Neuron (in vitro differentiated cells): Measurements from ENCODE around the gene PRKACA.

Source experiments
- H2AFZ ChIP-seq: one replicate; pipeline ENCODE4 v1.6.1; 2013; ENCODE audit warnings: low read depth, mild to moderate bottlenecking, inconsistent platforms, low read length, moderate library complexity
- H3K27me3 ChIP-seq: one replicate; pipeline ENCODE4 v1.6.1; 2013; ENCODE audit warnings: low read length; ENCODE audit not compliant: insufficient read depth
- H3K36me3 ChIP-seq: one replicate; pipeline ENCODE4 v1.6.1; 2013; ENCODE audit warnings: low read length; ENCODE audit not compliant: insufficient read depth
- H3K4me1 ChIP-seq: one replicate; pipeline ENCODE4 v1.6.1; 2013; ENCODE audit warnings: low read length; ENCODE audit not compliant: insufficient read depth
- H3K4me3 ChIP-seq: 2 replicates; pipeline ENCODE4 v1.5.1; 2013; ENCODE audit warnings: mild to moderate bottlenecking, low read length, moderate library complexity
- H3K9me3 ChIP-seq: one replicate; pipeline ENCODE4 v1.6.1; 2013; ENCODE audit warnings: low read length

PRKACA gene

DNA sequence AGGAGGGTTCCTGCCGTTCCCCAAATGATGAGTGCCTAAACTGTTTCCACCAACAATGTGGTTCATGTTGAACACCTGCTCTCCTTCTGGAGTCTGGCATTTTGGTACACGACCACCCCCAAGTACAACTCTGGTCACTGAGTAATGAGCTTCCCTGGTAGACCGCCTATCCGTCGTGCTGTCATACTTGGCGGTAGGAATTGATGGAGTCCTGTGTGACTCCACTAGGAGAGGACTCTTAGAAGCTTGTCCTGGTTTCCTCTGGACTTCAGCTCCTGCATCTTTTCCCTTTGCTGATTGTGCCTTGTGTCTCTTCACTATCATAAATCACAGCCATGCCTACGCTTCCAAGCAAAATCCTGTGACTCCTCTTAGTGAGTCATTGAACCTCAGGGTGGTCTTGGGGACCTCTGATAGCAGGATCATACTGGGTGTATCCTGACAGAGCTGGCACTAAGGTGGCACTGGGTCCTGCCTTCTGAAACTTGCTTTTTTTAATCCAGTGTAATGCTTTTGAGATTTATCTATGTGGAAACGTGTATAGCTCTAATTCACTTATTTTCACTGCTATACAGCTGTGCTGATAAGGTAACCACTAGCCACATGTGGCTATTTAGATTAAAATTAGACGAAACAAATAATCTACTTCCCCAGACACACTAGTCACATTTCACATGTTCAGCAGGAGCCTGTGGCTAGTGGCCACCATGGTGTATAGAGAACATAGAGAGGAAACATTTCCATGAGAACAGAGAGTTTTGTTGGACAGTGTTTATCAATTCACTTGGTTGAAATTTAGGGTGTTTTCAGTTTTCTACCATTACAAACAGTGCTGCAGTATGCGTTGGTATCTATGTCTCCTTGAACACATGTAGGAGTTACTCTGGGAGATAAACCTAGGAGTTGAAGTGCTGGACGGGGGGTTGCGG is 25.0 kb upstream of the PRKACA start:
- H3K9me3 ChIP-seq = no peaks in the 10 kb centered on the region
- H3K4me3 ChIP-seq = no peak overlapping the region
- H3K27me3 ChIP-seq = no peaks in the 10 kb centered on the region
- H3K36me3 ChIP-seq = no peaks in the 10 kb centered on the region
- no peak overlapping the region for H2AFZ ChIP-seq
- H3K4me1 ChIP-seq = peaks cover 19% of the 10 kb centered on the region

DNA sequence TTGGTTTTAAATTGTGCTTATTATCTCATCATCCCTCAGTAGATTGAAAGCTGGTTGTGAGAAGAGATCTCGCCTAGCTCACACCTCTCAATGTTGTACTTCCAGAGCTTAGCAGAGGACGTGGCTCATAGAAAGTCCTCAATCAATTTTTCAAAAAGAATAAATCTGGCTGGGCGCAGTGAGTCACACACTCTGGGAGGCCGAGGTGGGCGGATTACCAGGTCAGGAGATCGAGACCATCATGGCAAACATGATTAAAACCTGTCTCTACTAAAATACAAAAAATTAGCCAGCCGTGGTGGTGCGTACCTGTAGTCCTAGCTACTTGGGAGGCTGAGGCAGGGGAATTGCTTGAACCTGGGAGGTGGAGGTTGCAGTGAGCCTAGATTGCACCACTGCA is 23.5 kb upstream of the PRKACA start:
- Histone ChIP-seq H3K27me3 (no peaks in the 10 kb centered on the region), H3K4me3 (no peak overlapping the region), H3K36me3 (no peaks in the 10 kb centered on the region), H2AFZ (no peak overlapping the region), H3K4me1 (peaks cover 19% of the 10 kb centered on the region), H3K9me3 (no peaks in the 10 kb centered on the region)

DNA sequence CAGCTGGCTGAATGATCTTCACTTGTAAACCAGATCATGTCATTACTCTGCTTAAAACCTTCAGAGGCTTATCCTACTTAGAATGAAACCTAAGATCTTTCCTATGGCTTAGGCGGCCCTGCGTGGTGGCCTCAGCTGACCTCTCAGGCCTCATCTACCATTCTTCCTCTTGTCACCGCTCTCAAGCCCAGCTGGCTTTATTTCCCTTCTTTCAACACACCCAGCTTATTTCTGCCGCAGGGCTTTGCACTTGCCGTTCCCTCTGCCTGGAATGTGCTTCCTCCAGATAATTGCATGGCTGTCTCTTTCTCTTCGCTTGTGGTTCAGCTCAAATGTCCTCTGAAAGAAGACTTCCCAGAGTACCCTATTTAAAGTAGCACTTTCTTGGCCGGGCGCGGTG is 22.4 kb upstream of the PRKACA start:
- H3K9me3 ChIP-seq = no peaks in the 10 kb centered on the region
- H3K36me3 ChIP-seq = no peaks in the 10 kb centered on the region
- peaks cover 28% of the 10 kb centered on the region for H3K4me1 ChIP-seq
- no peaks in the 10 kb centered on the region for H3K27me3 ChIP-seq
- no peak overlapping the region for H3K4me3 ChIP-seq
- no peak overlapping the region for H2AFZ ChIP-seq

DNA sequence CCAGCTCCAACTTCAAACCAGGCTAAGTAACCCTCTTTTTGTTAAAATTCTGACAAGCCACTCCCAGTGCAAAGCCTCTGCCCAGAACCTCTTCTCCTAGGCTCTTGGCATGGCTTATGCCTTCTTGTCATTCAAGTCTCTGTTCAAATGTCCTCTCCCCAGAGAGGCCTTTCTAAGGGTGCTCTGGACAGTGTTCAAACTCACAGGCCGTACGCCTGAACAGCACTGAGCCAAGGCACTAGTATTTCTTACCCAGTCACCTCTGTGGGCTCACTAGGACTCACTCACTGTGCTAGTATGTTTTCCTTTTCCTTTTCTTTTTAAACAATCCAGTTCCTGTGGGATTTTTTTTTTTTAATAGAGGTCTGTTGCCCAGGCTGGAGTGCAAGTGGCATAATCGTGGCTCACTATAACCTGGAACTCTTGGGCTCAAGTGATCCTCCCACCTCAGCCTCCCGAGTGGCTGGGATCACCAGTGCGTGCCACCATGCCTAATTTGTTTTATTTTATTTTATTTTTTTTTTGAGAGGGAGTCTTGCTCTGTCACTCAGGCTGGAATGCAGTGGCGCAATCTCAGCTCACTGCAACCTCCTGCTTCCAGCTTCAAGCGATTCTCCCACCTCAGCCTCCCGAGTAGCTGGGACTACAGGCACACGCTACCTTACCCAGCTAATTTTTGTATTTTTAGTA is 21.2 kb upstream of the PRKACA start:
- H3K9me3 ChIP-seq = no peaks in the 10 kb centered on the region
- H3K27me3 ChIP-seq = no peaks in the 10 kb centered on the region
- no peaks in the 10 kb centered on the region for H3K36me3 ChIP-seq
- H3K4me1 ChIP-seq = peaks cover 28% of the 10 kb centered on the region
- no peak overlapping the region for H3K4me3 ChIP-seq
- H2AFZ ChIP-seq = no peak overlapping the region

DNA sequence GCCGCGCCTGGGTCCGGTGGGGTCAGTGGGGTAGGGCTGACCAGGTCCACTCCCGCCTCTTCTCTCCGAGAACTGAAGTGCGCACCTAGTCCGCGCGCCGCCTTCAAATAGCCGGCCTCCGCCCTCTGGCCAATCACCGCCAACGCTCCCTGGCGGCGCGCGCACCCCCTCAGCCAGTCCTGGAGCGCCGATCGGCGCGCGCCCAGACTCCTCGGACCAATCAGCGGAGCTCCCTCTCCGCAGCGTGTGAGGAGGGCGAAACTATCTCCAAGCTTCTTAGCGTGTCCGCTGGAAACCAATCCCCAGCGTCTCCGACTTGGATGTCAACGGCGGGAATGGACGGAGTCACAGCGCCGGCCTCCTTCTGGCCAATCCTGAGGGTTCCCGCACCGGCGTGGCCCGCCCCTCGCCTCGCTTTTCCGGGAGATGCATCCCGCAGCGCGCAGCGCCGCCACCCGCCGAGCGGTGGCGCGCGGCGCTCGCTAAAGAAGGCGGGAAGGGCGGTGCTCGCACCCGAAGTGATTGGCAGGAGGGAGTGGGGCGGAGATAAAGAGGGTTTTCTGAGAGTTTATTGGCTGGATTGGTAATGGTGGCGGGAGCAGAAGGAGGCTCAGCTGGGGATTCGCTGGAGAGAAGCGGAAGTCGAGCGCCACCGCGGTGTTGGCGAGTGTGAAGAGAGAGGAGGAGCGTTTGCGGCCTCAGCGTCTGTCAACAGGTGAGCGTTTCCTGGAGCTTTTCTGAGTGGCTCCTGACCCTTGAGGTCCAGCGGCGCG is 19.1 kb upstream of the PRKACA start, which contains the start of gene ASF1B:
Gene ASF1B, minus strand, starts transcription at position 81 of the 773 bp plus-strand sequence. CDS start 133 bp downstream, outside the sequence.
- no peaks in the 10 kb centered on the region for H3K27me3 ChIP-seq
- H3K4me3 ChIP-seq = peak within 1 kb of the TSS; percentile 87
- H3K9me3 ChIP-seq = no peaks in the 10 kb centered on the region
- H3K4me1 ChIP-seq = peaks cover 28% of the 10 kb centered on the region
- no peaks in the 10 kb centered on the region for H3K36me3 ChIP-seq
- H2AFZ ChIP-seq = peak within 1 kb of the TSS; percentile 76

DNA sequence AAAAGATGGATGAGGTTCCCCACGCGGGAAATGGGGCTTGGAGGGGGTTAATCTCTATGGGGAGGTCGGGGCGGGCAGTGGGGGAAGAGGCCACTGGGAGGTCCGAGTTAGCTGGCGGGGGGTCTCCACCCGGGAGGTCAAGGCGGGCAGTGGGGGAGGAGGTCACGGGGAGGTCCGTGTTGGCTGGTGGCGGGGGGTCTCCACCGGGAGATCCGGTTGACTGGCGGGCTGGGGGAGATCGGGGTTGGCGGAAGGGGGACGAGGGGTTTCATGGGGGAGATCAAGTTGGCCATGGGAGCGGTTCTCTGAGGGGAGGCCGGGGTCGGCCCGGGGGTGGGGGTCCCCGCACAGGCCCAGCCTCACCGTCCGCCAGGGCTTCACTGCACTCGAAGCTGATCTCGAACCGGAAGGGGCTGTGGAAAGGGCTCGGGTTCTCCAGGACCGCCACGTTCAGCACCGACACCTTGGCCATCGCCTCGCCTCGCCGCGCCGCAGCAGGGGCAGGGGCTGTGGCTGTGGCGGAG is 18.5 kb upstream of the PRKACA start:
- Histone ChIP-seq H3K27me3 (no peaks in the 10 kb centered on the region), H3K9me3 (no peaks in the 10 kb centered on the region), H3K4me1 (peaks cover 28% of the 10 kb centered on the region), H2AFZ (peak overlapping the region; percentile 15), H3K36me3 (no peaks in the 10 kb centered on the region), H3K4me3 (peak overlapping the region; percentile 62)

DNA sequence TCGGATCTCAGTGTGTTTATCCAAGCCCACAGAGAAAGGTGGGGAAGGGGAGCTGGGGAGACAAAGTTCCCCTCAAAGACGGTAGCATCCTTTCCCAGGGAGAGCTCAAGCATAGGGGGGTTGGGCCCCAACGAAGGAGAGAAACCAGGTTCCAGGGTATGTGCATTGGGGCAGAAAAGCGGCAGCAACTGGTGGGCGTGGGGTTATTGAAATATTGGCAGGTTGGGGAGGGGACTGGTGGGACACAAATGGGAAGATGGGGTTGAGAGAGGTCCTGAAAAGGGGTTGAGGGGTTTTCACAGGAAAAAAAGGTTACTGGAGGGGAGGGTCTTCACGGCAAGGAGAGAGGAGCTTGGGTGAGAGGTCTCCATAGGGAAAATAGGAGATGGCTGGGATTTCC is 17.8 kb upstream of the PRKACA start:
- Histone ChIP-seq H2AFZ (no peak overlapping the region), H3K36me3 (no peaks in the 10 kb centered on the region), H3K9me3 (no peaks in the 10 kb centered on the region), H3K4me3 (peak overlapping the region; percentile 62), H3K4me1 (peaks cover 28% of the 10 kb centered on the region), H3K27me3 (no peaks in the 10 kb centered on the region)

DNA sequence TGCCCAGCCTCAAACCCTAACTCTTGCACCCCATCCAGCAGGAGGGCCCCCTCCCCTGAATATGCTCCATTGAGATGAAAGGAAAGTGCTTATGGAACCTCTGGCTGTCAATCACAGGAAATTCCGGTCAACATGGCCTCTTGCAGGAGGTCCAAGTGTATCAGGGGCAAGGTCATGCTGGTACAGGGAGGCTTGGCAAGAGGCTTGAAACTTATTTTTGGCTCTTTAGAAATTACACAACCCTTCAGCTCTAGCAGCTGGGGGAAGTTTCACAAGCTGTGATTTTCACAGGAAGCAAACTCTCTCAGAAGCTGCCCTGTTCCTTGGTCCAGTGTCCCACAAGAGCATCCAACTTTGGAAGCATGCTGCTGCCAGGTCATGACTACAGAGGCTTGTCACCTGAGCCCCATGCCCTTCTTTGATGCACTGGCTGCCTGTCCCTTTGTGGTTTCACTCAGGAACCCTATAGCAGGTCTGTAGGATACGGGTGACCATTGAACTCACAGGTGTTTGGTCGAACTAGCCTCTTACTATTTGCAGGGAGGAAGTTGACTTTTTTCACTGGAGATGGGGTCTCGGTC is 10.5 kb upstream of the PRKACA start:
- Histone ChIP-seq H3K4me3 (no peak overlapping the region), H3K9me3 (no peaks in the 10 kb centered on the region), H2AFZ (no peak overlapping the region), H3K4me1 (no peaks in the 10 kb centered on the region), H3K36me3 (peaks cover 20% of the 10 kb centered on the region), H3K27me3 (no peaks in the 10 kb centered on the region)

DNA sequence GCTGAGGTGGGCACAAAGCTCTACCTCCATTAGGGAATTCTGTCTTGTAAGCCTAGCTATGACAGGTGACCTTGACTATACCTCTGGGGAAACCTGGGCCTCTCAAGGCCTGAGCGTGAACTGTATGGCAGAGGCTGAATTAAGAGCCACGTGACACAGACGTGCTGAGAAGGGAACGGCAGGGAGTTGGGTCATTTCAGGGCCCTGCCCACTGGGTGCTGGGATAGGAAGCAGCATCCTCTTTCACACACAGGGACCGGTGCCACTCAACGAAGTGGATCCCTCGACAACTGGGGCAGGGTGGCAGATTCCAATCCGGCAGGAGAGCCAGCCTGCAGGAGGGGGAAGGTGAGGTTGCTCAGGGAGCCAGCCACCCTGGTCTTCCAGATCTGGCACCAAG is 9.6 kb upstream of the PRKACA start:
- no peak overlapping the region for H3K4me3 ChIP-seq
- H3K4me1 ChIP-seq = no peaks in the 10 kb centered on the region
- H2AFZ ChIP-seq = no peak overlapping the region
- peaks cover 20% of the 10 kb centered on the region for H3K36me3 ChIP-seq
- H3K27me3 ChIP-seq = no peaks in the 10 kb centered on the region
- H3K9me3 ChIP-seq = no peaks in the 10 kb centered on the region

DNA sequence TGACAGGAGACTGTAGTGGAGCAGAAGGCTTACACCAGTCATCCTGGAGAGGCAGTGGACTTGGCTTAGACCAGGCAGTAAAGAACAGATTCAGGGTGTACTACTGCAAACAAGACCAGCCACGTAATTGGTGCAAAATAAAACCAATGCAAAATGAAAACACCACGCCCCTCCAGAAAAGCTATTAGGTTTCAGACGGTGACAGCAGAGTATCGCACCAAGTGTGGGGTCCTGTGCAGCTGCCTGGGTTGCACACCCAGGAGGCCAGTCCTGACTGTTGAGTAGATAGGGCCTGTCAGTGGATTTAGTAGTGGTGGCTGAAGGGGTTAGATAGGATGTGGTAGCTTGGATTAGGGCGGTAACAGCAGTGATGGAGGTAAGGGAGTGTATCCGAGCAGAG is 5.4 kb upstream of the PRKACA start:
- H3K27me3 ChIP-seq = no peaks in the 10 kb centered on the region
- H3K9me3 ChIP-seq = no peaks in the 10 kb centered on the region
- peaks cover 14% of the 10 kb centered on the region for H3K4me1 ChIP-seq
- no peak overlapping the region for H2AFZ ChIP-seq
- no peak overlapping the region for H3K4me3 ChIP-seq
- peaks cover 21% of the 10 kb centered on the region for H3K36me3 ChIP-seq

DNA sequence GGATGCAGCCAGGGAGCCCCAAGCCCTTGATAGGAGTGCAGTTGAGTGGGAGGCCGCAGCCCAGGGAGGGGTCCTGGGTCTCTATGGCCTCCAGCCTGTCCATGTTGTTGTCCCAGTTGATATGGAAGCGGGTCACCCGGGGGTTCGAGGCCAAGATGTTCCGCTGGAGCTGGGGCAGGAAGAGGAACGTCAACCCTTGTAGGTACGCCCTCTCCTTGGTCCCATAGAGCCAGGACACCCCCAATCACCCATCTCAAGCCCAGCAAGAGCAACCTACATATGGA is 2.9 kb upstream of the PRKACA start:
- no peaks in the 10 kb centered on the region for H3K27me3 ChIP-seq
- no peak overlapping the region for H2AFZ ChIP-seq
- peaks cover 24% of the 10 kb centered on the region for H3K4me1 ChIP-seq
- H3K36me3 ChIP-seq = peaks cover 15% of the 10 kb centered on the region
- no peaks in the 10 kb centered on the region for H3K9me3 ChIP-seq
- no peak overlapping the region for H3K4me3 ChIP-seq

DNA sequence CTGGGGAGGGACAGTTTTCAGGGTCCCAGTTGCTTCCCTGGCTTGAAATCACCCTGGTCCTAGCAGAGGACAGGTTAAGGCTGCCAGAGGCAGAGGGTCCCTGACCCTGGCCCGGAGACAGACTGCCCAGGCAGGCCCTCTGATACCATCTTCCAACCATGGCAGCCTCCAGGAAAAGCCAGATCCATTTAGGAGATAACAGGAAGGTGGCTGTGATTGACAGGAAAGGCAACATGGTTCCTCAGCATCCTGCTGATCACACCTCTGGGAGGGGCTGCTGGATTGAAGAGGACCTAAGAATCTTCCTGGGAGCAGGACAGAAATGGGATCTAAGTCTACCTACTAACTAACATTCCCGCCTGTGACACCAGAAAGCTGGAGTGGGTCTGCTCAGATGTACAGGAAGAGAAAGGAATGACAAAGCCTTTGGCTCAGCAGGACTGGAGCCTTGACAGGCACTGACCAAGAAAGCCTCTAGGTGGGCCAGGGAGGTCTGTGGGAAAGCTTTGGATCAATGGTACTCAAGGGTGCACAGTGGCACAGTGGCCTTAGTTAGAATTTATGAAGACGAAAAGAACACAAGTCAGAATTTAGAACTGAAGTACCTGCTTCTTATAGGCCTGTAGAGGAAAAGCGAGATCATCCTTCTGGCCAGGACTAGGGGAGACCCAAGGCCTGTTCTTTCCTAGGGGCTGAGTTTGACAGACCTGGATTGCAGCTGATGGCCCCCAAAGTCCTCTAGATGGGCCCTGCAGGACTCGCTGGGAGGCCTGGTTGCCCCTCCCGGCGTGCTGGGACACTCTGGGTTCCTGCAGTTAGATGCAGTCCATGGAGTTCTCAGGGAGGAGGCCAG is 2.3 kb upstream of the PRKACA start:
- H2AFZ ChIP-seq = no peak overlapping the region
- H3K4me3 ChIP-seq = no peak overlapping the region
- peaks cover 10% of the 10 kb centered on the region for H3K36me3 ChIP-seq
- H3K4me1 ChIP-seq = peaks cover 24% of the 10 kb centered on the region
- H3K9me3 ChIP-seq = no peaks in the 10 kb centered on the region
- H3K27me3 ChIP-seq = no peaks in the 10 kb centered on the region
